Neutrophil (primary cell): ENCODE results near the gene RPL19.

Source experiments
- H3K27ac ChIP-seq: fragments of 200-600 bp; sonication (generic); 2 replicates; pipeline ENCODE4 v1.5.1; 2016; ENCODE audit warnings: mild to moderate bottlenecking, moderate library complexity
- H3K27me3 ChIP-seq: fragments of 200-600 bp; sonication (generic); 2 replicates; pipeline ENCODE4 v1.6.0; 2016; ENCODE audit warnings: mild to moderate bottlenecking
- H3K36me3 ChIP-seq: fragments of 200-600 bp; sonication (generic); 2 replicates; pipeline ENCODE4 v1.5.1; 2017
- H3K4me1 ChIP-seq, 2 experiments: fragments of 200-600 bp in 1 of 2; sonication (generic) in 1 of 2; 1 replicate in 1 of 2; 2 replicates in 1 of 2; pipeline versions ENCODE4 v1.5.1 to v1.6.1; 2013 to 2016; ENCODE audit warnings: low read depth in 1 of 2, low read length in 1 of 2, mild to moderate bottlenecking in 1 of 2, moderate library complexity in 1 of 2; ENCODE audit not compliant: control insufficient read depth in 1 of 2, insufficient read depth in 1 of 2
- H3K4me3 ChIP-seq, 2 experiments: fragments of 200-600 bp in 1 of 2; sonication (generic) in 1 of 2; 1 replicate in 1 of 2; 2 replicates in 1 of 2; pipeline ENCODE4 v1.5.1; 2013 to 2016; ENCODE audit warnings: low read depth in 1 of 2, low read length in 1 of 2, mild to moderate bottlenecking in 1 of 2, moderate library complexity in 1 of 2
- H3K9me3 ChIP-seq: fragments of 200-600 bp; sonication (generic); 2 replicates; pipeline ENCODE4 v1.5.1; 2016
- TF ChIP-seq, protein P1 (sequence below): fragments of 200-600 bp; sonication (generic); IDR thresholded peaks from 2 replicates; pipeline ENCODE4 v1.5.1; 2016; ENCODE audit warnings: antibody characterized with exemption

The RPL19 gene

DNA sequence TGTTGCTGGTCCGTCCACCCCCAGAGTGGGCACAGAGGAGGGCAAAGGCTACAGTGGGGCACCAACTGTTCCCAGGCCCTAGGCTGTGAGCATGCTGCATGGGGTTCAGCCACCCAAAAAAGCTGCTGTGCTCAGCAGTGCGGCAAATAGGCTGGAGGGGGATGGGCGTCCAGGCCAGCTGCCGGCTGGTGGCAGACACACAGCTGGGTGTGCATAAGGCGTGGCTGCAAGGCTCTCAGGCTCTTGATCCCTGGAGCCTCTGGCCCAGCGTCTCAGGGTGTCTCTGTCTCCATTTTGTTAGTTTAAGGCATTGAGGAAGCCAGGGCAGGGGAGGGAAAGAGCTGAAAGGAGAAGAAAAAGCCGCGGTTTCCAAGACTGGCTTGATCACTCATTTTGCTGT, 8.8 kb downstream of the RPL19 start:
- Histone ChIP-seq H3K4me3 (no peak overlapping the region), H3K27ac (no peak overlapping the region), H3K4me1 (peaks cover 4 to 9% of the 10 kb centered on the region in 2 experiments), H3K36me3 (peaks cover 14% of the 10 kb centered on the region), H3K27me3 (peaks cover 56% of the 10 kb centered on the region), H3K9me3 (no peaks in the 10 kb centered on the region)
- TF ChIP-seq, protein P1, sequence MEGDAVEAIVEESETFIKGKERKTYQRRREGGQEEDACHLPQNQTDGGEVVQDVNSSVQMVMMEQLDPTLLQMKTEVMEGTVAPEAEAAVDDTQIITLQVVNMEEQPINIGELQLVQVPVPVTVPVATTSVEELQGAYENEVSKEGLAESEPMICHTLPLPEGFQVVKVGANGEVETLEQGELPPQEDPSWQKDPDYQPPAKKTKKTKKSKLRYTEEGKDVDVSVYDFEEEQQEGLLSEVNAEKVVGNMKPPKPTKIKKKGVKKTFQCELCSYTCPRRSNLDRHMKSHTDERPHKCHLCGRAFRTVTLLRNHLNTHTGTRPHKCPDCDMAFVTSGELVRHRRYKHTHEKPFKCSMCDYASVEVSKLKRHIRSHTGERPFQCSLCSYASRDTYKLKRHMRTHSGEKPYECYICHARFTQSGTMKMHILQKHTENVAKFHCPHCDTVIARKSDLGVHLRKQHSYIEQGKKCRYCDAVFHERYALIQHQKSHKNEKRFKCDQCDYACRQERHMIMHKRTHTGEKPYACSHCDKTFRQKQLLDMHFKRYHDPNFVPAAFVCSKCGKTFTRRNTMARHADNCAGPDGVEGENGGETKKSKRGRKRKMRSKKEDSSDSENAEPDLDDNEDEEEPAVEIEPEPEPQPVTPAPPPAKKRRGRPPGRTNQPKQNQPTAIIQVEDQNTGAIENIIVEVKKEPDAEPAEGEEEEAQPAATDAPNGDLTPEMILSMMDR, result no peak

DNA sequence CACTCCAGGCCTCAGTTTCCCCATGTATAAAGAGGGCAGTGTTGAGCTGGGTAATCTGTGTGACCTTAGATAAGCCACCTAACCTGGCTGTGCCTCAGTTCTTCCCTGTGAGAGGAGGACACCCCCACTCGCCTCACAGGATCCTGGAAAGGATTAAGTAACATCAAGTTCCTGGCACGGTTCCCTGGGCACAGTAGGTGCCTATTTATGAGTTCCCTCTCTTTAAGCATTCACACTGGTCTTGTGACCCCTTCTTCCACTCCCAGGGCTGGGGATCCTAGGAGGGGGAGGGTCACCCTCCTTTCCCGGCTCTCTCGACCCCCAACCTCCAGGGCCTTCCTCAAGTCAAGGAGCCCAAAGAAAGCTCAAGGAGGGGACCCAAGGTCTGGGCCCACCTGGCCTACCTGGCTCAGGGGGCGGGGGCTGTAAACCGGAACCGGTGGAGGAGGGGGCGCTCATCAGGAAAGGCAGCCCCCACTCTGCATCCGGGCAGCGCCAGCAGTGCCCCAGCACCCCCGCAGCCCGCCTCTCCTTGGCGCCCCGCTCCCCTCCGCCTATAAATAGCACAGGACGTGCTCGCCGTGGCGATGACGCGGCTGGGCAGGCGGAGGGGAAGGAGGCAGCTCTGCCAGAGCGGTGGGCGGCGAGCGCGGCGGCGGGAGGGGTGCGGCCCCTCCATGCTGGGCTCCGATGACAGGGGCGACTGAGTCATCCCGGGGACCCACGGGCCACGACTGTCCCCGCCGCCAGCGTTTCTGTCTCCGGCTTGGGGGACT, 9.4 kb downstream of the RPL19 start:
- Histone ChIP-seq H3K4me3 (no peak overlapping the region), H3K36me3 (peaks cover 8% of the 10 kb centered on the region), H3K4me1 (peaks cover 4 to 9% of the 10 kb centered on the region in 2 experiments), H3K27me3 (peaks cover 62% of the 10 kb centered on the region), H3K9me3 (no peaks in the 10 kb centered on the region), H3K27ac (no peak overlapping the region)
- TF ChIP-seq, protein P1, result no peak

DNA sequence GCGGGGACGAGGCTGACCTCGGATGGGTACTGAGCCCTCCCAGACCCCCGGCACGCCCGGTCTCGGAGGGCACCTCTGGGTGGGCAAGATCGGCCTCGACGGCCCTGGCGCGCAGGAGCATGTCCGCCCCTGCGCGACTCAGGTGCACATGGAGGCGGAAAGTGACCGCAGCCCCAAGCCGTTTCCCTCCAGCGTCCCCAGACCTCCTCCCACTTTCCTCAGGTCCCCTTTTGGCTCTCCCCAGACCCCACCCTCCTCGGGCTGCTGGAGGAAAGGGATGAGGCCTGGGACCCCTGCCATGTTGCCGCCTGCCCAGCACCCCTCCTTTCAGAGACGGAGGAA, 10.0 kb downstream of the RPL19 start:
- TF ChIP-seq, protein P1, result no peak
- no peak overlapping the region for H3K4me3 ChIP-seq
- H3K36me3 ChIP-seq, result peaks cover 2% of the 10 kb centered on the region
- no peak overlapping the region for H3K27ac ChIP-seq
- H3K4me1 ChIP-seq, result peaks cover 4 to 9% of the 10 kb centered on the region in 2 experiments
- H3K27me3 ChIP-seq, result peaks cover 67% of the 10 kb centered on the region
- no peaks in the 10 kb centered on the region for H3K9me3 ChIP-seq

- TF ChIP-seq, protein P1, result no peak
- Histone ChIP-seq H3K4me1 (peaks cover 4 to 9% of the 10 kb centered on the region in 2 experiments), H3K36me3 (no peaks in the 10 kb centered on the region), H3K27ac (no peak overlapping the region), H3K9me3 (no peaks in the 10 kb centered on the region), H3K27me3 (peaks cover 89% of the 10 kb centered on the region), H3K4me3 (no peak overlapping the region)
These were observed 12.2 kb downstream of the RPL19 start for GRCh38 chr17:39212195-39212810.

DNA sequence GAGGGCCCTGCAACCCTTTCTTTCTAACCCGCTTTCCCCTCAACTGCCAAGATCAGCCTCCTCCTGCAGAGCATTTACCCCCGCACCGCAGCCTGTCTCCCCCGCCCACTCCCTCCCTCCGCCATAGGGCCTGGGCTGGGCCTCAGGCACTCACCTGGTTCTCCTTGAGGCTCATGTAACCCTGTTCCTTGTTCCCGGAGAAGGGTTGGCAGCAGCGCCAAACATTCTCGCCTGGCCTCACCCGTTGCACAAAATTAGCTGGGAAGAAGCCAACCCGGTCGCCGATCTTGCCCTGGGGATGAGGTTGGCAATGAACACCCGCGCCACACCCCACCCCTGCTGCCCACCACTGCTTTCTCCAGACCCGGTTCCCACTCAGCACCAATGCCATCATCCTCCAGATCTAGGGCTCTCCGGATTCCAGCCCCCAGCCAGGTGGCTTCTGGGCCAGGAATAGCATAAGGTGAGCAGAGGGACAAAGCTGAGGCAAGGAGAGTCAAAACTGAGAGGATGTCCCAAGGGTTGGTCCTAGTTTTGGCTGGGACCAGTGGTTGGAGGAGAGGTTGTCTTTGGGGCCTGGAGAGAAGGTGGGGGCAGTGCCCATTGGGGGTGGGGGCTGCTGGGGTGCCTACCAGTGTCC, 12.9 kb downstream of the RPL19 start:
- Histone ChIP-seq H3K27ac (no peak overlapping the region), H3K4me1 (peaks cover 4 to 9% of the 10 kb centered on the region in 2 experiments), H3K4me3 (no peak overlapping the region), H3K27me3 (peaks cover 93% of the 10 kb centered on the region), H3K36me3 (no peaks in the 10 kb centered on the region), H3K9me3 (no peaks in the 10 kb centered on the region)
- TF ChIP-seq, protein P1, result no peak
